ENCODE measurements around the gene MAPK11.

Gene MAPK11

GRCh38 chr22:50228366-50228765 lies 41.8 kb downstream of the MAPK11 start:
- Histone ChIP-seq H3K4me2 (ENCODE audit: low read depth, low read length, poor library complexity, severe bottlenecking) (no peak overlapping the region), H3K36me3 (ENCODE audit: insufficient read depth, low read length) (peaks cover 29% of the 10 kb centered on the region; the same call in 1 of the 2 replicates), H3K4me3 (ENCODE audit: low read length, poor library complexity, severe bottlenecking) (no peak overlapping the region), H3K4me1 (ENCODE audit: insufficient read depth, low read length, poor library complexity, severe bottlenecking) (no peaks in the 10 kb centered on the region), H3K79me2 (ENCODE audit: insufficient read depth, low read length) (no peaks in the 10 kb centered on the region), H3K9ac (ENCODE audit: low read depth, low read length, poor library complexity, severe bottlenecking) (no peak overlapping the region), H2AFZ (ENCODE audit: low read length) (no peak overlapping the region), H3F3A (ENCODE audit: low read depth) (no peaks in the 10 kb centered on the region), H3K27me3 (ENCODE audit: insufficient read depth, low read length, poor library complexity, severe bottlenecking) (no peaks in the 10 kb centered on the region), H4K20me1 (ENCODE audit: insufficient read depth, low read length, poor library complexity, severe bottlenecking) (no peaks in the 10 kb centered on the region), H3K9me3 (ENCODE audit: insufficient read depth, low read depth, low read length) (no peaks in the 10 kb centered on the region), H3K9me2 (replicated peaks; ENCODE audit: low read depth, low read length) (no peaks in the 10 kb centered on the region)
- no peak for TF ChIP-seq EZH2phosphoT487 (IDR thresholded peaks at IDR 0.05; ENCODE audit: borderline replicate concordance)
- no peak for TF ChIP-seq CTCF (conservative IDR thresholded peaks at IDR 0.05; ENCODE audit: low read length)

- H2AFZ ChIP-seq (ENCODE audit: low read length), result no peak overlapping the region
- H3K9ac ChIP-seq (ENCODE audit: low read depth, low read length, poor library complexity, severe bottlenecking), result no peak overlapping the region
- no peak overlapping the region for H3K4me3 ChIP-seq (ENCODE audit: low read length, poor library complexity, severe bottlenecking)
- H3K79me2 ChIP-seq (ENCODE audit: insufficient read depth, low read length), result no peaks in the 10 kb centered on the region
- no peaks in the 10 kb centered on the region for H3K4me1 ChIP-seq (ENCODE audit: insufficient read depth, low read length, poor library complexity, severe bottlenecking)
- no peaks in the 10 kb centered on the region for H3F3A ChIP-seq (ENCODE audit: low read depth)
- TF ChIP-seq CTCF (conservative IDR thresholded peaks at IDR 0.05; ENCODE audit: low read length), result no peak
- TF ChIP-seq EZH2phosphoT487 (IDR thresholded peaks at IDR 0.05; ENCODE audit: borderline replicate concordance), result no peak
- no peaks in the 10 kb centered on the region for H4K20me1 ChIP-seq (ENCODE audit: insufficient read depth, low read length, poor library complexity, severe bottlenecking)
- H3K4me2 ChIP-seq (ENCODE audit: low read depth, low read length, poor library complexity, severe bottlenecking), result no peak overlapping the region
- H3K36me3 ChIP-seq (ENCODE audit: insufficient read depth, low read length), result peaks cover 31% of the 10 kb centered on the region; the same call in 1 of the 2 replicates
- H3K9me3 ChIP-seq (ENCODE audit: insufficient read depth, low read depth, low read length), result no peaks in the 10 kb centered on the region
- no peaks in the 10 kb centered on the region for H3K27me3 ChIP-seq (ENCODE audit: insufficient read depth, low read length, poor library complexity, severe bottlenecking)
- no peaks in the 10 kb centered on the region for H3K9me2 ChIP-seq (replicated peaks; ENCODE audit: low read depth, low read length)
Measured at GRCh38 chr22:50227579-50228215, 42.5 kb downstream of the MAPK11 start.

GRCh38 chr22:50226875-50227165 lies 43.4 kb downstream of the MAPK11 start:
- H3K4me2 ChIP-seq (ENCODE audit: low read depth, low read length, poor library complexity, severe bottlenecking), result no peak overlapping the region
- no peaks in the 10 kb centered on the region for H3K27me3 ChIP-seq (ENCODE audit: insufficient read depth, low read length, poor library complexity, severe bottlenecking)
- H3K4me1 ChIP-seq (ENCODE audit: insufficient read depth, low read length, poor library complexity, severe bottlenecking), result no peaks in the 10 kb centered on the region
- no peak overlapping the region for H3K4me3 ChIP-seq (ENCODE audit: low read length, poor library complexity, severe bottlenecking)
- H3K9me2 ChIP-seq (replicated peaks; ENCODE audit: low read depth, low read length), result no peaks in the 10 kb centered on the region
- no peaks in the 10 kb centered on the region for H4K20me1 ChIP-seq (ENCODE audit: insufficient read depth, low read length, poor library complexity, severe bottlenecking)
- peaks cover 37% of the 10 kb centered on the region; the same call in 1 of the 2 replicates for H3K36me3 ChIP-seq (ENCODE audit: insufficient read depth, low read length)
- no peak overlapping the region for H3K9ac ChIP-seq (ENCODE audit: low read depth, low read length, poor library complexity, severe bottlenecking)
- no peaks in the 10 kb centered on the region for H3F3A ChIP-seq (ENCODE audit: low read depth)
- no peaks in the 10 kb centered on the region for H3K79me2 ChIP-seq (ENCODE audit: insufficient read depth, low read length)
- TF ChIP-seq CTCF (conservative IDR thresholded peaks at IDR 0.05; ENCODE audit: low read length) (no peak), EZH2phosphoT487 (IDR thresholded peaks at IDR 0.05; ENCODE audit: borderline replicate concordance) (no peak)
- H3K9me3 ChIP-seq (ENCODE audit: insufficient read depth, low read depth, low read length), result no peaks in the 10 kb centered on the region
- no peak overlapping the region for H2AFZ ChIP-seq (ENCODE audit: low read length)
